H7 (cell line): Measurements from ENCODE around the gene TNIP3. TPM values are rescaled to one million over a fixed set of nuclear protein-coding genes. Genes with fewer than 3 reads are reported as not detected.
"Not testable (repeated sequence)": the region's sequence is repeated elsewhere in the genome, so short reads cannot be mapped to it uniquely, and the experiment has no call there.

Experiments
- DNase-seq: peaks from one replicate; pipeline ENCODE4 v3.0.0; 2012
- H3K27me3 ChIP-seq: 2 replicates; pipeline ENCODE4 v1.6.0; 2011; ENCODE audit warnings: mild to moderate bottlenecking, low read length; ENCODE audit not compliant: control insufficient read depth, insufficient read depth
- H3K36me3 ChIP-seq: replicated peaks from 2 replicates; pipeline ENCODE4 v1.5.1; 2011; ENCODE audit warnings: low read length; ENCODE audit not compliant: control insufficient read depth, insufficient read depth
- H3K4me3 ChIP-seq: 2 replicates; pipeline ENCODE4 v1.5.1; 2011; ENCODE audit warnings: low read depth, mild to moderate bottlenecking, control low read depth, low read length, moderate library complexity; ENCODE audit not compliant: insufficient read depth
- total RNA-seq: library from RNA; depleted of rRNA; stranded (reverse); fragments of >200 nt; shearing (Covaris generic); gene quantifications from 2 replicates; pipeline ENCODE4 v1.2.3, GENCODE V29; 2014; rRNA removed

Gene TNIP3, protein sequence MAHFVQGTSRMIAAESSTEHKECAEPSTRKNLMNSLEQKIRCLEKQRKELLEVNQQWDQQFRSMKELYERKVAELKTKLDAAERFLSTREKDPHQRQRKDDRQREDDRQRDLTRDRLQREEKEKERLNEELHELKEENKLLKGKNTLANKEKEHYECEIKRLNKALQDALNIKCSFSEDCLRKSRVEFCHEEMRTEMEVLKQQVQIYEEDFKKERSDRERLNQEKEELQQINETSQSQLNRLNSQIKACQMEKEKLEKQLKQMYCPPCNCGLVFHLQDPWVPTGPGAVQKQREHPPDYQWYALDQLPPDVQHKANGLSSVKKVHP
- not detected in 2 replicates for total RNA-seq

DNA sequence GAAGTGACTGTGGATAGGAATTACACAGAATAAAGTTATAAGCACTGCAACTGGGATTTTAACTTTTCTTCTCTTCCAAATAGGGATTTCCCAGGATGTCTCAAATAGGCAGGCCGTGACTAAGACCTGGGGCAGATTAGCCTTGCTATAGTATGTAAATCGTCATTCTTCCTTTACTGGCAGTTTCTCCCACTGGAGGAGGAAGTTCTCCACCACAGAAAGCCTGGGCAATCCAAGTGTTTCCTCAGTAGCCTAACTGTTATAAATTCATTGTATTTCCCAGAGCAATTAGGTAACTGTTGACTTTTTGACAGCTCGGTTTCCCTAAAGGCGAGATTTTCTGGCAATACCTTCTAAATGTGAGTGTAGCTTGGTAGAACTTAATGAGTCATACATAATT, at the start of gene TNIP3:
Gene TNIP3 (minus strand): TSS at position 31 of the 400 bp plus-strand sequence. CDS start 196 bp downstream, outside the sequence.
- DNase-seq: no peak
- Histone ChIP-seq H3K27me3 (no peaks in the 10 kb centered on the region), H3K4me3 (no peak within 1 kb of the TSS), H3K36me3 (no peaks in the 10 kb centered on the region)

DNA sequence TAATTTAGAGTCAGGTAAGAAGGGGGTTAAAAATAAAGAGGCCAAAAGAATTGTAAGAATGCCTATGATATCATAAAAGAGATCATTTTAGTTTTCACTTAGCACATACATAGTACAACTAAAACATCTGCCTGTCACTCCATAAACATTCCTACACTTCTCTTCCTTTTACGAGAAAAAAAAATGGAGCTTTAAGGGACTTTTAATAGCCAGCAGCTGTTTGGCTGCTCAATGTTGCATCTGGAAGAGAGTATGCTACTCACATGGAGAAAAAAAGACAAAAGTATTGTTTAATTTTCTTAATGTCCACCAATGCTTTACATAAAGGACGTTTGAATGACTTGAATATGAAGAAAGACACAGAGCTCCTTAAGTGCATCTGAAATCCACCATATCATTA, 48.7 kb upstream of the TNIP3 start:
- no peak for DNase-seq
- Histone ChIP-seq H3K4me3 (no peak overlapping the region), H3K36me3 (no peaks in the 10 kb centered on the region), H3K27me3 (no peaks in the 10 kb centered on the region)

- DNase-seq: no peak
- Histone ChIP-seq H3K36me3 (no peaks in the 10 kb centered on the region), H3K27me3 (no peaks in the 10 kb centered on the region), H3K4me3 (no peak overlapping the region)
These were observed 45.0 kb upstream of the TNIP3 start for GRCh38 chr4:121209171-121209570.

GRCh38 chr4:121208244-121209007, 44.3 kb upstream of the TNIP3 start:
- Histone ChIP-seq H3K36me3 (no peaks in the 10 kb centered on the region), H3K4me3 (no peak overlapping the region), H3K27me3 (no peaks in the 10 kb centered on the region)
- no peak for DNase-seq

GRCh38 chr4:121205777-121206176, 41.7 kb upstream of the TNIP3 start:
- DNase-seq, H3K36me3 ChIP-seq, H3K4me3 ChIP-seq, H3K27me3 ChIP-seq: not testable (repeated sequence)

DNA sequence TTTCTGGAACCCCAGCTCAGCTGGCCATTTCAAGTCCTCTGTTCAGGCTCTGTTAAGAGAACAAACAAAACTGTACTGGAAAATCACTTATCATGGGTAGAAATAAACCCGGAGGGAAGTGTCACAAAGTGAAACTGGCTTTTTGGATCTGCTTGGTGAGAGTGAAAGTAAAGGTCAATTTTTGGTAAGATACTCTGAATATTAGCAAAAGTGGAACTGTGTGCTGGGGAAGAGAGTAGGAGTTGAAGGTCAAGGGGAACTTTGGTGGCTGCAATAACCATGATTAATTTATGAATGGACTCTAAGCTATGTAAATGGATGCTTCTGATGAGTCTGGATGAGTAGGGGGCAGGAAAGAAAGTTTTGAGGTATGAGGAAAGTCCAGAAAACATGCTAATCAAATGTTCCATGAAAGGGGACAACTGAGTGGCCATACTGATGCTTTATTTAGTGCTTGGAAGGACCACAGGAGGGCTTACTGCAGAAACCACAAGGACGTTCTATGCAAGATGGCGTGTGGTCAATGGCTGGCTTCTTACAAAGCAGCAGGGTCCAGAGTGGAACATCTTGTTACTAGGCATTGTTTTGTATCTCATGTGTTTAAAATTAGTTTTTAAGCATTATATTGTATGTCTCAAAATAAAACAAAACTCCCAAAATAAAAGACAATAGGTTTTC, 36.8 kb upstream of the TNIP3 start:
- DNase-seq: no peak
- Histone ChIP-seq H3K36me3 (no peaks in the 10 kb centered on the region), H3K4me3 (no peak overlapping the region), H3K27me3 (no peaks in the 10 kb centered on the region)

DNA sequence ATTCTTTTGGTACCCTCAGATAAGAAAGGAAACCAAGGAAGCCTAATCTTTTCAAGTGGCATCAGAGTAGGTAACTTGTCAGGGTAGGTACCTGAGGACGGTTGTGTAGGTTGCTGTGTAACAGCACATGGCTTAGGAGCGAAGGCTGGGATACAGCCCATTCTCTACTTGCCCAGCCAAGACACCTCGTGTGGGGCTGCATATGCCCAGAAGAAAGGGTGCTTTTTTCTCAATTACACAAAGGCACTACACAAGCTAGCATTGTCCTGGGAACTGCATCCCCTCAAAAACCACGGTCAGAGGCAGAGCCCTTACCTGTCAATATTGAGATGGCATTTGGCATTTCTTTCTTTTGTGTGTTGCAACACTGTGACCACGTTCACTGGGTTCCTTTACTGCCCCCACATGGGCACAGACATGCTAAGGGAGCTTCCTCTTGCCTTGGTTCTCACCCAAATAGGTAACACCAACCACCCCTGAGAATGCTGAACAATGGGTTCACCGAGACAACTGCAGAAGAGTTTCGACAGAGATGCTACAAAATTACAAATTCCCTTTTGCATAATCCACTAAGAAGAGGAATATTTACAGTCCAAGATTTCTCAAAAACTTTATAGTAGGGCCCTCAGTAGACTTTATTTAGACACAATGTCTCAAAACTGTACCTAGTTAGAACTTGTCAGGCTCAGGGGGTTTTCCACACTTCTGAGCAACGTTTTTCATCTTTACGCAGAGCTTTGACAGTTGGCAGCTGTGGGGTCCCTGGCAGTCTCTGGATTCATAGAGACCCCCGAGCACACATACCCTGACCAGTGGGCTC, 35.8 kb upstream of the TNIP3 start:
- DNase-seq: no peak
- no peak overlapping the region for H3K4me3 ChIP-seq

DNA sequence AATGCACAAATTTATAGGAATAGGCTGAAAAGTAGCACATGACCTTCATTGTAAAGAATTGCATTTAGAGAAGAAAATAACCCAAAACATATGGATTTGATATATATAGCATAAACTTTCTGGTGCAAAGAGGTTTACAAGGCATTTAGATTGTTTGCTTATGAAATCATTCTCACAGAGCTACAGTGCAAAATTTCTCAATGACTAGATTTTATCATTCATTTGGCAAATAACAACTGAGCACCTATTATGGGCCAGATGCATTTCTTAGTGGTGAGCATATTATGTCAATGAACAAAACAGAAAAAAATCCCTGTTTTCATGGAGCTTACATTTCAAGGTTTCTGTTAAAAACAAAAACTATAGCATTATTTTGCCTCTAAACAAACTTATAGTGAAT, 34.1 kb upstream of the TNIP3 start:
- DNase-seq: no peak
- H3K4me3 ChIP-seq: no peak overlapping the region
- no peaks in the 10 kb centered on the region for H3K27me3 ChIP-seq
- H3K36me3 ChIP-seq: no peaks in the 10 kb centered on the region

More for the DNA sequence above, 35.8 kb upstream of the TNIP3 start:
- H3K36me3 ChIP-seq: no peaks in the 10 kb centered on the region
- H3K27me3 ChIP-seq: no peaks in the 10 kb centered on the region

- DNase-seq: no peak
- no peak overlapping the region for H3K4me3 ChIP-seq
- H3K27me3 ChIP-seq: no peaks in the 10 kb centered on the region
- no peaks in the 10 kb centered on the region for H3K36me3 ChIP-seq
These were observed 31.5 kb upstream of the TNIP3 start for GRCh38 chr4:121195649-121196048.

DNA sequence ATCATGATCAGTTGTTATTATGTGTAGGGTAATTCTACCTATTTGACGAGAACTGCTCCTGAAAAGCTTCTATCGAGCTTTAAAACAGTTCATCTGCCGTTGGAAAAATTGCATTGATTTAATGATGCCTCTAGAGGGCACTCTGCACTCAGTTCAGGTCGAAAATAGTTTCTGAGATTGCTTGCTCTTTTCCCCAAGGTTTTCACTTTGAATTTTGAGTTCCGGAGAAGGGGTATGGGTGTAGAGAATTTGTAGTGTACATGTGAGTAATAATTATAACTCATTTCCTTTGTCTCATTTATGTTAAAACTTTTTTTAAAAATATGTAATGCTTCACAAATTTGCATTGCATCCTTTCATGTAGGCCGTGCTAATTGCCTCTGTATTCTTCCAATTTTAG, 28.4 kb upstream of the TNIP3 start:
- DNase-seq: no peak
- H3K27me3 ChIP-seq: no peaks in the 10 kb centered on the region
- H3K4me3 ChIP-seq: no peak overlapping the region
- H3K36me3 ChIP-seq: no peaks in the 10 kb centered on the region

- no peaks in the 10 kb centered on the region for H3K27me3 ChIP-seq
- H3K4me3 ChIP-seq: no peak overlapping the region
- DNase-seq: no peak
- H3K36me3 ChIP-seq: no peaks in the 10 kb centered on the region
These were observed 27.9 kb upstream of the TNIP3 start for GRCh38 chr4:121192013-121192412.

GRCh38 chr4:121191361-121191760, 27.2 kb upstream of the TNIP3 start:
- no peak overlapping the region for H3K4me3 ChIP-seq
- DNase-seq: no peak
- H3K36me3 ChIP-seq: no peaks in the 10 kb centered on the region
- H3K27me3 ChIP-seq: no peaks in the 10 kb centered on the region

DNA sequence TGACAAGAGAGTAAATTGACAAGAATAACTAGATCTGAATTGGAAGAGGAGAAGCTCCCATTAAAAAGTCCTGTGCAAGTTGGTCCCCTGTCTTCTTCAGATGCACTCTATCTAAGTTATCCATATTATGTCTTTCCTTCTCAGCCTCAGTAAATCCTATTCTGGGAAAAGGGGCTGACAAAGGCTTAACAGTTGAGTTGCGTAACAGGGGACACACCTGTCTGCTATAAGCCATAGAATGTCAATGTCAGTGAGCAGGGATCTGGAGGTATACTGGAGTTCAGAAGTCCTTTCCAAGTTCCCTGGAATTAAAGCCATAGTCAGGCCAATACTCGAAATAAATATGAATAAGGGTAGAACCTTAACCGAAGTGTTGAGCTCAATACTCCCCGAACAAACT, 26.3 kb upstream of the TNIP3 start:
- no peak overlapping the region for H3K4me3 ChIP-seq
- no peaks in the 10 kb centered on the region for H3K27me3 ChIP-seq
- no peak for DNase-seq
- H3K36me3 ChIP-seq: no peaks in the 10 kb centered on the region
